ENCODE data around the gene CAMTA1. TPM values are rescaled to one million over a fixed set of nuclear protein-coding genes. Genes with fewer than 3 reads are reported as not detected.
"Not testable (repeated sequence)": the region's sequence is repeated elsewhere in the genome, so short reads cannot be mapped to it uniquely, and the experiment has no call there.

The CAMTA1 gene
- polyA plus RNA-seq, 1 donor from 2014 or later: 162 TPM

DNA sequence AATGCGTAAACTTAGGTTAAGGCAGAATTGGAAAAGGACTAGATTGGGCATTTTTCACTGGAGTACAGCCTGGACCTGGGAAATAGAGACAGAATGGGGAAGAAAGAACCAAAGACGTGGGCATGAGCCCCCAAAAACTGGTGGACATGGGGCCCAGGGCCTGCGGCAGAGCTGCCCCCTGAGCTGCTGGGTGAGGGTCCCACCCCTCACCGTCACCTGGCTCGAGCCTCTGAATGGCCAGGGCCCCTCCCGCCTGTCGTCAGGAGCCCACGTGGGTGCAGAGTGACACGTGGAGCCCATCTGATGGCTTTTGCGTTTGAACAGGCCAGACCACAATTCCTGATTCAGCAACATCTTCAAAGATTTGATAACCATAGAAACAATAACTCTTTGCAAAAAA is 624.9 kb downstream of the CAMTA1 start:
- no peaks in the 10 kb centered on the region for H3K9me3 ChIP-seq (ENCODE audit: low read length)
- no peaks in the 10 kb centered on the region for H3K27me3 ChIP-seq (ENCODE audit: insufficient read depth, low read depth, low read length)
- no peak for TF ChIP-seq RAD21 (conservative IDR thresholded peaks at IDR 0.05)
- no peak for TF ChIP-seq SMC3 (conservative IDR thresholded peaks at IDR 0.05; ENCODE audit: poor library complexity)
- no peak for TF ChIP-seq MXI1 (conservative IDR thresholded peaks at IDR 0.05; ENCODE audit: poor library complexity, severe bottlenecking)
- TF ChIP-seq EZH2 (IDR thresholded peaks at IDR 0.05; ENCODE audit: borderline replicate concordance, insufficient read depth, low read length, poor library complexity, severe bottlenecking): no peak
- TF ChIP-seq, protein P1, sequence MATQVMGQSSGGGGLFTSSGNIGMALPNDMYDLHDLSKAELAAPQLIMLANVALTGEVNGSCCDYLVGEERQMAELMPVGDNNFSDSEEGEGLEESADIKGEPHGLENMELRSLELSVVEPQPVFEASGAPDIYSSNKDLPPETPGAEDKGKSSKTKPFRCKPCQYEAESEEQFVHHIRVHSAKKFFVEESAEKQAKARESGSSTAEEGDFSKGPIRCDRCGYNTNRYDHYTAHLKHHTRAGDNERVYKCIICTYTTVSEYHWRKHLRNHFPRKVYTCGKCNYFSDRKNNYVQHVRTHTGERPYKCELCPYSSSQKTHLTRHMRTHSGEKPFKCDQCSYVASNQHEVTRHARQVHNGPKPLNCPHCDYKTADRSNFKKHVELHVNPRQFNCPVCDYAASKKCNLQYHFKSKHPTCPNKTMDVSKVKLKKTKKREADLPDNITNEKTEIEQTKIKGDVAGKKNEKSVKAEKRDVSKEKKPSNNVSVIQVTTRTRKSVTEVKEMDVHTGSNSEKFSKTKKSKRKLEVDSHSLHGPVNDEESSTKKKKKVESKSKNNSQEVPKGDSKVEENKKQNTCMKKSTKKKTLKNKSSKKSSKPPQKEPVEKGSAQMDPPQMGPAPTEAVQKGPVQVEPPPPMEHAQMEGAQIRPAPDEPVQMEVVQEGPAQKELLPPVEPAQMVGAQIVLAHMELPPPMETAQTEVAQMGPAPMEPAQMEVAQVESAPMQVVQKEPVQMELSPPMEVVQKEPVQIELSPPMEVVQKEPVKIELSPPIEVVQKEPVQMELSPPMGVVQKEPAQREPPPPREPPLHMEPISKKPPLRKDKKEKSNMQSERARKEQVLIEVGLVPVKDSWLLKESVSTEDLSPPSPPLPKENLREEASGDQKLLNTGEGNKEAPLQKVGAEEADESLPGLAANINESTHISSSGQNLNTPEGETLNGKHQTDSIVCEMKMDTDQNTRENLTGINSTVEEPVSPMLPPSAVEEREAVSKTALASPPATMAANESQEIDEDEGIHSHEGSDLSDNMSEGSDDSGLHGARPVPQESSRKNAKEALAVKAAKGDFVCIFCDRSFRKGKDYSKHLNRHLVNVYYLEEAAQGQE (IDR thresholded peaks at IDR 0.05; ENCODE audit: borderline replicate concordance): no peak
- no peak for TF ChIP-seq EP300 (conservative IDR thresholded peaks at IDR 0.05; ENCODE audit: poor library complexity, severe bottlenecking)
- TF ChIP-seq, protein P2, sequence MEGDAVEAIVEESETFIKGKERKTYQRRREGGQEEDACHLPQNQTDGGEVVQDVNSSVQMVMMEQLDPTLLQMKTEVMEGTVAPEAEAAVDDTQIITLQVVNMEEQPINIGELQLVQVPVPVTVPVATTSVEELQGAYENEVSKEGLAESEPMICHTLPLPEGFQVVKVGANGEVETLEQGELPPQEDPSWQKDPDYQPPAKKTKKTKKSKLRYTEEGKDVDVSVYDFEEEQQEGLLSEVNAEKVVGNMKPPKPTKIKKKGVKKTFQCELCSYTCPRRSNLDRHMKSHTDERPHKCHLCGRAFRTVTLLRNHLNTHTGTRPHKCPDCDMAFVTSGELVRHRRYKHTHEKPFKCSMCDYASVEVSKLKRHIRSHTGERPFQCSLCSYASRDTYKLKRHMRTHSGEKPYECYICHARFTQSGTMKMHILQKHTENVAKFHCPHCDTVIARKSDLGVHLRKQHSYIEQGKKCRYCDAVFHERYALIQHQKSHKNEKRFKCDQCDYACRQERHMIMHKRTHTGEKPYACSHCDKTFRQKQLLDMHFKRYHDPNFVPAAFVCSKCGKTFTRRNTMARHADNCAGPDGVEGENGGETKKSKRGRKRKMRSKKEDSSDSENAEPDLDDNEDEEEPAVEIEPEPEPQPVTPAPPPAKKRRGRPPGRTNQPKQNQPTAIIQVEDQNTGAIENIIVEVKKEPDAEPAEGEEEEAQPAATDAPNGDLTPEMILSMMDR (IDR thresholded peaks at IDR 0.05; ENCODE audit: poor library complexity, severe bottlenecking): no peak
- TF ChIP-seq POLR2AphosphoS5 (IDR thresholded peaks at IDR 0.05): no peak
- TF ChIP-seq TAF1 (IDR thresholded peaks at IDR 0.05; ENCODE audit: low read depth): no peak
- H2AFZ ChIP-seq (ENCODE audit: low read depth, low read length): no peak overlapping the region
- H3F3A ChIP-seq (ENCODE audit: insufficient read depth, low read length, poor library complexity, severe bottlenecking): no peaks in the 10 kb centered on the region
- H3K4me2 ChIP-seq (ENCODE audit: low read length): no peak overlapping the region
- H3K27ac ChIP-seq (ENCODE audit: low read length): no peak overlapping the region
- no peak overlapping the region for H3K9ac ChIP-seq (ENCODE audit: low read length)
- no peak overlapping the region for H3K4me3 ChIP-seq (ENCODE audit: low read length)
- no peaks in the 10 kb centered on the region for H3K9me2 ChIP-seq (ENCODE audit: insufficient read depth, low read length)
- no peaks in the 10 kb centered on the region for H3K79me2 ChIP-seq (replicated peaks; ENCODE audit: insufficient read depth, low read length)
- H3K36me3 ChIP-seq (ENCODE audit: insufficient read depth, low read length): no peaks in the 10 kb centered on the region
- H4K20me1 ChIP-seq (ENCODE audit: insufficient read depth): no peaks in the 10 kb centered on the region

DNA sequence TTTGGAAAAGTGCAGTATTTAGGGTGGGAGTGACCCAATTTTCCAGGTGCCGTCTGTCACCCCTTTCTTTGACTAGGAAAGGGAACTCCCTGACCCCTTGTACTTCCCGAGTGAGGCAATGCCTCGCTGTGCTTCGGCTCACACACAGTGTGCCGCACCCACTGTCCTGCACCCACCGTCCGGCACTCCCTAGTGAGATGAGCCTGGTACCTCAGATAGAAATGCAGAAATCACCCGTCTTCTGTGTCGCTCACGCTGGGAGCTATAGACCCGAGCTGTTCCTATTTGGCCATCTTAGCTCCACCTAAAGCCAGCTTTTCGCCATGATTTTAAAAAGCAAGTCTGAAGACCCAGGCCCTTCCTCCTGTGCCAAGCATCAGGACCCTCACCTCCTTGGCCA is 632.4 kb downstream of the CAMTA1 start:
- not testable (repeated sequence) for H3K4me2 ChIP-seq (ENCODE audit: low read length); H3F3A ChIP-seq (ENCODE audit: insufficient read depth, low read length, poor library complexity, severe bottlenecking); H4K20me1 ChIP-seq (ENCODE audit: insufficient read depth); H3K36me3 ChIP-seq (ENCODE audit: insufficient read depth, low read length); H3K4me3 ChIP-seq (ENCODE audit: low read length); H3K27ac ChIP-seq (ENCODE audit: low read length); H3K27me3 ChIP-seq (ENCODE audit: insufficient read depth, low read depth, low read length); H3K9ac ChIP-seq (ENCODE audit: low read length); H2AFZ ChIP-seq (ENCODE audit: low read depth, low read length); H3K79me2 ChIP-seq (replicated peaks; ENCODE audit: insufficient read depth, low read length); H3K9me2 ChIP-seq (ENCODE audit: insufficient read depth, low read length); H3K9me3 ChIP-seq (ENCODE audit: low read length)

DNA sequence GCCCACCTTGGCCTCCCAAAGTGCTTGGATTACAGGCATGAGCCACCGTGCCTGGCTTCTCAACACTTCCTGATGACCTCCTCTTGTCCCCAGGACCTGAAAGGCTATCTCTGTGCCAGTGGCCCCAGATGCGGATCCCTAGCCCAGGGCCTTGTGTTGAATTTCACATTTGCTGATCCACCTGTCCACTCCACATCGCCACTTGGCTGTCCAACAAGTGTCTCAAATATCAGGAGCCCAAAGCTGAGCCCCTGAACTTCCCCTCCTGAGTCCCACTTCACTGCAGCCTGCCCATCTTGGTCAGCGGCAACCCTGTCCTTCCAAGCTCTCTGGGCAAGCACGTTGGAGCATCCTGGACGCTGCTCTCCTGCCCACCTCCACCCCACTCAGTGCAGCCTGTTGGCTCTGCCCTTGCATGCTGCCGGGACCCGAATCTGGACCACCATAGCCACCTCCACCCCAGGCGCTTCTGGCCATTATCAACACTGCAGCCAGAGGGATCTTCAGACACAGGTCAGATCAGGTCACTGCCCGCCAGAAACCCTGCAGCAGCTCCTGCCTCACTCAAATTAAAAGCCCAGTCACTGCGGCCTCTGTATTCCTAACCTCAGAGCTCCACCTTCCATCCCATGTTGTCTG is 633.3 kb downstream of the CAMTA1 start:
- Histone ChIP-seq H3K4me3 (ENCODE audit: low read length) (no peak overlapping the region), H3K9me3 (ENCODE audit: low read length) (no peaks in the 10 kb centered on the region), H3F3A (ENCODE audit: insufficient read depth, low read length, poor library complexity, severe bottlenecking) (no peaks in the 10 kb centered on the region), H3K27ac (ENCODE audit: low read length) (no peak overlapping the region), H3K36me3 (ENCODE audit: insufficient read depth, low read length) (no peaks in the 10 kb centered on the region), H3K9me2 (ENCODE audit: insufficient read depth, low read length) (no peaks in the 10 kb centered on the region), H4K20me1 (ENCODE audit: insufficient read depth) (no peaks in the 10 kb centered on the region), H3K4me2 (ENCODE audit: low read length) (no peak overlapping the region), H3K79me2 (replicated peaks; ENCODE audit: insufficient read depth, low read length) (no peaks in the 10 kb centered on the region), H2AFZ (ENCODE audit: low read depth, low read length) (no peak overlapping the region), H3K27me3 (ENCODE audit: insufficient read depth, low read depth, low read length) (no peaks in the 10 kb centered on the region), H3K9ac (ENCODE audit: low read length) (no peak overlapping the region)
- TF ChIP-seq EZH2 (IDR thresholded peaks at IDR 0.05; ENCODE audit: borderline replicate concordance, insufficient read depth, low read length, poor library complexity, severe bottlenecking) (no peak), TAF1 (IDR thresholded peaks at IDR 0.05; ENCODE audit: low read depth) (no peak), POLR2AphosphoS5 (IDR thresholded peaks at IDR 0.05) (no peak), MXI1 (conservative IDR thresholded peaks at IDR 0.05; ENCODE audit: poor library complexity, severe bottlenecking) (no peak), RAD21 (conservative IDR thresholded peaks at IDR 0.05) (no peak), SMC3 (conservative IDR thresholded peaks at IDR 0.05; ENCODE audit: poor library complexity) (no peak), EP300 (conservative IDR thresholded peaks at IDR 0.05; ENCODE audit: poor library complexity, severe bottlenecking) (no peak)
- TF ChIP-seq, protein P1 (IDR thresholded peaks at IDR 0.05; ENCODE audit: borderline replicate concordance): no peak
- TF ChIP-seq, protein P2 (IDR thresholded peaks at IDR 0.05; ENCODE audit: poor library complexity, severe bottlenecking): no peak

All from neural cell (in vitro differentiated cells).